Measurements from ENCODE around the gene MARK2. TPM values are rescaled to one million over a fixed set of nuclear protein-coding genes. Genes with fewer than 3 reads are reported as not detected.

MARK2 gene
- total and polyA plus RNA-seq, 10 of the 15 experiments (the other 5 are each of a cell fraction or from before 2014, with no cell fraction given): 0.19 to 29.5 (median 13.2) TPM

DNA sequence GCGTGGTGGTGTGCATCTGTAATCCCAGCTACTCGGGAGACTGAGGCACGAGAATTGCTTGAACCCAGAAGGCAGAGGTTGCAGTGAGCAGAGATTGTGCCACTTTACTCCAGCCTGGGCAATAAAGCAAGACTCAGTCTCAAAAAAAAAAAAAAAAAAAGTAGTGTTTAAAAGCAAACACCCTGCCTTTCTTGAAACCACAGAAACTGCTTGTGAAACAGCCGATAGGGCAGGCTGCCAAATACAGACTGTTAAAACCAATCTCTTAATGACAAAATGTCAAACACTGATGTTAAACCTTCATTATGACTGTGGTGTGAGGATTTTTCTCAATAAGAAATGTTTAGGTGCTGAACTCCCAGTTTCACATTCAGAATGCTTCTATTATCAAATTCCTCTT is 27.3 kb downstream of the MARK2 start (continued):
- TF ChIP-seq, protein P1, sequence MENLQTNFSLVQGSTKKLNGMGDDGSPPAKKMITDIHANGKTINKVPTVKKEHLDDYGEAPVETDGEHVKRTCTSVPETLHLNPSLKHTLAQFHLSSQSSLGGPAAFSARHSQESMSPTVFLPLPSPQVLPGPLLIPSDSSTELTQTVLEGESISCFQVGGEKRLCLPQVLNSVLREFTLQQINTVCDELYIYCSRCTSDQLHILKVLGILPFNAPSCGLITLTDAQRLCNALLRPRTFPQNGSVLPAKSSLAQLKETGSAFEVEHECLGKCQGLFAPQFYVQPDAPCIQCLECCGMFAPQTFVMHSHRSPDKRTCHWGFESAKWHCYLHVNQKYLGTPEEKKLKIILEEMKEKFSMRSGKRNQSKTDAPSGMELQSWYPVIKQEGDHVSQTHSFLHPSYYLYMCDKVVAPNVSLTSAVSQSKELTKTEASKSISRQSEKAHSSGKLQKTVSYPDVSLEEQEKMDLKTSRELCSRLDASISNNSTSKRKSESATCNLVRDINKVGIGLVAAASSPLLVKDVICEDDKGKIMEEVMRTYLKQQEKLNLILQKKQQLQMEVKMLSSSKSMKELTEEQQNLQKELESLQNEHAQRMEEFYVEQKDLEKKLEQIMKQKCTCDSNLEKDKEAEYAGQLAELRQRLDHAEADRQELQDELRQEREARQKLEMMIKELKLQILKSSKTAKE (IDR thresholded peaks at IDR 0.05; ENCODE audit: low read depth, poor library complexity, severe bottlenecking): peak; percentile 95
- TF ChIP-seq MAX (IDR thresholded peaks at IDR 0.05; ENCODE audit: low read depth, low read length) (no peak), SREBF2 (IDR thresholded peaks at IDR 0.05; ENCODE audit: low read length) (no peak), HDAC2 (IDR thresholded peaks at IDR 0.05) (no peak), JUNB (IDR thresholded peaks at IDR 0.05) (peak; percentile 75), ZNF384 (IDR thresholded peaks at IDR 0.05; ENCODE audit: borderline replicate concordance, low read depth, low read length) (peak; percentile 95), IKZF1 (conservative IDR thresholded peaks at IDR 0.05) (peak; percentile 68), ZZZ3 (IDR thresholded peaks at IDR 0.05; ENCODE audit: control insufficient read depth, insufficient read length, low read depth) (no peak), TCF3 (IDR thresholded peaks at IDR 0.05; ENCODE audit: borderline replicate concordance, insufficient read depth, low read depth, low read length) (no peak), CEBPB (IDR thresholded peaks at IDR 0.05; ENCODE audit: borderline replicate concordance in 1 of 2, low read depth in 2 of 2, low read length in 2 of 2) (no peak), POLR2AphosphoS2 (IDR thresholded peaks at IDR 0.05; ENCODE audit: low read depth, low read length) (no peak), FOXK2 (IDR thresholded peaks at IDR 0.05) (no peak), MYC (IDR thresholded peaks at IDR 0.05; ENCODE audit: insufficient read depth, insufficient read length, insufficient replicate concordance, low read length, severe bottlenecking) (no peak), FOS (IDR thresholded peaks at IDR 0.05; ENCODE audit: borderline replicate concordance, extremely low read depth, insufficient read length) (no peak), CHD1 (IDR thresholded peaks at IDR 0.05; ENCODE audit: low read depth, low read length) (no peak), PML (IDR thresholded peaks at IDR 0.05; ENCODE audit: low read length) (no peak), GABPA (IDR thresholded peaks at IDR 0.05; ENCODE audit: low read depth) (peak; percentile 15; the same call in 1 of the 2 replicates), TAF1 (IDR thresholded peaks at IDR 0.05; ENCODE audit: borderline replicate concordance, low read depth, low read length) (no peak), RB1 (IDR thresholded peaks at IDR 0.05; ENCODE audit: borderline replicate concordance) (no peak; the same call in 1 of the 2 replicates), NRF1 (conservative IDR thresholded peaks at IDR 0.05; ENCODE audit: low read depth, low read length) (no peak), ZNF274 (IDR thresholded peaks at IDR 0.05; ENCODE audit: insufficient read depth, insufficient read length) (no peak), ZNF622 (IDR thresholded peaks at IDR 0.05) (no peak), MLLT1 (IDR thresholded peaks at IDR 0.05) (peak; percentile 75), RELA (IDR thresholded peaks at IDR 0.05; ENCODE audit: borderline replicate concordance, partially characterized antibody) (no peak), ASH2L (IDR thresholded peaks at IDR 0.05; ENCODE audit: borderline replicate concordance, low read depth) (no peak), FOXM1 (IDR thresholded peaks at IDR 0.05; ENCODE audit: low read depth, low read length) (peak; percentile 48; the same call in 1 of the 2 replicates)
- TF ChIP-seq, protein P2, sequence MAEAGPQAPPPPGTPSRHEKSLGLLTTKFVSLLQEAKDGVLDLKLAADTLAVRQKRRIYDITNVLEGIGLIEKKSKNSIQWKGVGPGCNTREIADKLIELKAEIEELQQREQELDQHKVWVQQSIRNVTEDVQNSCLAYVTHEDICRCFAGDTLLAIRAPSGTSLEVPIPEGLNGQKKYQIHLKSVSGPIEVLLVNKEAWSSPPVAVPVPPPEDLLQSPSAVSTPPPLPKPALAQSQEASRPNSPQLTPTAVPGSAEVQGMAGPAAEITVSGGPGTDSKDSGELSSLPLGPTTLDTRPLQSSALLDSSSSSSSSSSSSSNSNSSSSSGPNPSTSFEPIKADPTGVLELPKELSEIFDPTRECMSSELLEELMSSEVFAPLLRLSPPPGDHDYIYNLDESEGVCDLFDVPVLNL (IDR thresholded peaks at IDR 0.05; ENCODE audit: low read depth, low read length): no peak

All from GM12878 (cell line).